GM21526 (cell line): ENCODE measurements around the gene NDUFB10.
"Not testable (repeated sequence)": the region's sequence is repeated elsewhere in the genome, so short reads cannot be mapped to it uniquely, and the experiment has no call there.

ENCODE experiments used
- ATAC-seq: cut with Tn5 transposase; IDR thresholded peaks from one replicate; pipeline ENCODE4 v1.9.1; 2021; ENCODE audit warnings: moderate library complexity; ENCODE audit not compliant: unreplicated experiment, low FRiP score

Gene NDUFB10

GRCh38 chr16:1944612-1945199 is 14.6 kb upstream of the NDUFB10 start:
- ATAC-seq = no peak

DNA sequence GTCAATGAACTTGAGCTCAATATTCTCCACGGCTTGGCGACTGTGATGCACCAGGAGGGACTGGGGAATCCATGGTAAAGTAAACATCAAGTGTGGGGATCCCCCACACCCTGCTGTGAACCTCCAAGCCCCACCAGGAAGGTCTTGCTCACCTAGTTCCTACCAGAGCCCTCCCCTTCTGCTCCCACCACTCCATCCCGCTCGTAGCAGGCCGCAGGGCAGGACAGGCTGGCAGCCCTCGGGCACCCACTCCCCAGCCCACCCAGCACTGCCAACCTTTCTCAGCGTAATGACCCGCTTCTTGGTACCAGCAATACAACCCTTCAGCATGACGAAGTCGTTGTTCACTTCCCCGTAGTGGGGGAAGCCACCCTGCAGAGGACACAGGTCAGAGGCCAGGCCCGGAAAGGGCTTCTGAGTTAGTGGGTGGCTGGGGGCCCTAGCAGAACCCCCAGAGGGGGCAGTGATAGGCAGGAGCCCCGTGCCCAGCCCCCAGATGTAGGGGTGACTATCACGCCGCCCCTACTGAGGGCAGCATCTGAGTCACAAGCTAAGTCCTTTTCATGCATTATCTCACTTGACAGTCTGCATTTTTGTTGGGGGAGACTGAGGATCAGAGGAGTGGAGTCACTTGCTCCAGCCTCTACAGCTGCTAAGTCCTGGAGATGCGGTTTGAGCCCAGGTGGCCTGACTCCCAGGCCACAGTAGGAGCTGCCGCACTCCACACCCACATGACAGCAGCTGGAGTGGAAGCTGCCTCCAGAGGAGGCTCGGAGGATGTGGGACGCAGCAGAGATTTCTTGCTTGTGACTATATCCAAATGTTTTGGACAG is 13.6 kb upstream of the NDUFB10 start:
- no peak for ATAC-seq

DNA sequence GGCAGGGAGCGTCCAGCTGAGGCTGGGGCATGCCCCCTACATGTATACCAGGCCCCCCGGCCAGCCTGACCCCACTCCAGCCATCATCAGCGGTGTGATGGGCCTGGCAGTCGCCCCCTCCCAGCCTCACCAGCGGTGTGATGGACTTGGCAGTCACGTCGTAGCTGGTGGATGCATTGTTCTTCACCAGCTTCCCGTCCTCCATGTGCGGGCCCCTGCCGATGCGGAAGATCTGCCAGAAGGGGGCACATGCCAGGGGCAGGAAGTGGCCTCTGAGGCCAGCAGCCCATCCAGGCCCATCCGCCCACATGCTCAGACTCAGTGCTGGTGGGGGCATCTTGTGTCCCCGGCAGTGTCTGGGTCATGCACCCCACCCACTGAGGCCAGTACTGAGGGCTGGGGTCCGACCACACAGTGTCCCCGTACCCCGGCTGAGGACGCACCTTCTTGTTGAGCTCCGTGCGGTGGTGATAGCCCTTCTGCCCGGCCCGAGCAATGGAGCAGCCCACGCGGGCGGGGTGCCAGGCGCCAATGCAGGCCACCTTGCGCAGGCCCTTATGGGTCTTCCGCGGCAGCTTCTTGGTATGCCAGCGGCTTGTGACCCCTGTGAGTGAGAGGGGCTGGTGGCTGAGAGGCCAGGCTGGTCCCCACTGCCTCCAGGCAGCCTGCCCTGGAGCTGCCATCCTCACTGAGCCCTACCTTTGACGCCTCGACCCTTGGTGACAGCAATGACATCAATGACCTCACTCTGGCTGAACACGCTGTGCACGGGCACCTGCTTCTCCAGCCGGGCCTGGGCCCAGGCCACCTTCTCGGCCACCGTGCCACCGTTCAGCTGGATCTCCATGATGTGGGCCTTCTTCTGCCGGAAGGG is 12.6 kb upstream of the NDUFB10 start:
- ATAC-seq = no peak

- ATAC-seq = no peak
Measured at GRCh38 chr16:1947369-1947670, 12.0 kb upstream of the NDUFB10 start.

DNA sequence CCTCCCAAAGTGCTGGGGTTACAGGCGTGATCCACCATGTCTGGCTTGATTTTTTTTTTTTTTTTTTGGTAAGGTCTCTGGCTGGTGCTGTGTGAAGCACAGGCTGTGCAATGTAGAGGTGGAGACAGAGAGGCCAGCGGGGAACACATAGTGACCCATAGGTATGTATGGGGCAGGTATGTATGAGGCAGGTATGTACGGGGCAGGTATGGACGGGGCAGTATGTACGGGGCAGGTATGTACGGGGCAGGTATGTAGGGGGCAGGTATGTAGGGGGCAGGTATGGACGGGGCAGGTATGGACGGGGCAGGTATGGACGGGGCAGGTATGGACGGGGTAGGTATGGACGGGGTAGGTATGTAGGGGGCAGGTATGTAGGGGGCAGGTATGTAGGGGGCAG is 9.8 kb upstream of the NDUFB10 start:
- ATAC-seq = no peak

GRCh38 chr16:1950047-1950446 is 9.3 kb upstream of the NDUFB10 start:
- no peak for ATAC-seq

- no peak for ATAC-seq
Measured at GRCh38 chr16:1950559-1950958, 8.8 kb upstream of the NDUFB10 start.

DNA sequence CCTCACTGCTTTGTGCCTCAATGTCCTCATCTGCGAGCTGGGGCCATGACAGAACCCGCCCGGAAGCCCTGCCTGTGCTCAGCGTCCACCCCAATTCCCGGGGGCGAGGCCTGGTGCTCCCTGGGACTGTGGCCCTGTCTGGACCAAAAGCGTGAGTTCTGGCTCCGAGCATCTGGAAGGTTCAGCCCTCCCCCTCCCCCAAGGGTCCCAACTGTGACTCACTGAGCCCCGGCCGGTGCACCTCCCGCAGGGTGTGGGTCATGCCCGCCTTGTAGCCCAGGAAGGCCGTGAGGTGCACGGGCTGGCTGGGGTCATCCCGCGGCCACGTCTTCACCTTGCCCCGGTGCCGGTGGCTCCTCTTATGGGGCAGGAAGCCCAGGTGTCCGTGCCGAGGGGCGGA is 5.6 kb upstream of the NDUFB10 start:
- no peak for ATAC-seq

DNA sequence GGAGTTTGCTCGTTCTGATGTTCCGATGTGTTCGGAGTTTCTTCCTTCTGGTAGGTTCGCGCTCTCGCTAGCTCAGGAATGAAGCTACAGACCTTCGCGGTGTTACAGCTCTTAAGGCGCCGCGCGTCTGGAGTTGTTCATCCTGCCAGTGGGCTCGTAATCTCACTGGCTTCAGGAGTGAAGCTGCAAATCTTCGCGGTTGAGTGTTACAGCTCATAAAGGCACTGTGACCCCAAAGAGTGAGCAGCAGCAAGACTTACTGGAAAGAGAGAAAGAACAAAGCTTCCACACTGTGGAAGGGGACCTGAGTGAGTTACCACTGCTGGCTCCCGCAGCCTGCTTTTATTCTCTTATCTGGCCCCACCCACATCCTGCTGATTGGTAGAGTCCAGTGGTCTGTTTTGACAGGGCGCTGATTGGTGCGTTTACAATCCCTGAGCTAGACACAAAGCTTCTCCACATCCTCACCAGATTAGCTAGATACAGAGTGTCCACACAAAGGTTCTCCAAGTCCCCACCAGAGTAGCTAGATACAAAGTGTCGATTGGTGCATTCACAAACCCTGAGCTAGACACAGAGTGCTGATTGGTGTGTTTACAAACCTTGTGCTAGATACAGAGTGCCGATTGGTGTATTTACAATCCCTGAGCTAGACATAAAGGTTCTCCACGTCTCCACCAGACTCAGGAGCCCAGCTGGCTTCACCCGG is 1.8 kb upstream of the NDUFB10 start:
- ATAC-seq = not testable (repeated sequence)

GRCh38 chr16:1958143-1958491 is 1.2 kb upstream of the NDUFB10 start:
- not testable (repeated sequence) for ATAC-seq

DNA sequence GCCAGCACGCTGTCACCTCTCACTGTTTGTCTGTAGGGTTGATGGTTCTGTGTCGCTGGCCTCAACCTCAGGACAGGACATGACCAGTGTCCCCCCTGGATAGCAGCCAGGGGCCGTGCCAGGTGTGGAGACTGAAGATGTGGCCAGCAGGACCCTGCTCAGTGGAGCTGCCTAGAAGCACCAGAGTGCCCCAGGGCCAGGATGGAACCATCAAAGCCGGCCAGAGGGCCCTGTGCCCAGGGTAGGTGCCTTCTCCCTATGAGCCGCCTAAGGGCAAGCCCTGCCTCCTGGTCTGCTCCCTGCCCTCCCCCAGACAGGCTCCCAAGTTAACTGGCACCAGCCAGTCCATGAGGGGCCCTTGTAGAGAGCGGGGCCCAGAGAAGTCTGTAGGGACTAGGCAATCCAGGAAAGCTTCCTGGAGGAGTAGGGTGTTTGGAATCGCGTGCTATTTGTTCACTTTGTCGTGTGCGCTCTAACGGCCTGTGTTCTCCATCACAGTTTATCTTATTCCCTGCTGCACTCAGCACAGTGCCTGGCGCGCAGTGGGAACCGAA is 546 bp upstream of the NDUFB10 start:
- no peak for ATAC-seq

GRCh38 chr16:1960665-1961630 is 1.6 kb downstream of the NDUFB10 start:
- ATAC-seq = no peak

DNA sequence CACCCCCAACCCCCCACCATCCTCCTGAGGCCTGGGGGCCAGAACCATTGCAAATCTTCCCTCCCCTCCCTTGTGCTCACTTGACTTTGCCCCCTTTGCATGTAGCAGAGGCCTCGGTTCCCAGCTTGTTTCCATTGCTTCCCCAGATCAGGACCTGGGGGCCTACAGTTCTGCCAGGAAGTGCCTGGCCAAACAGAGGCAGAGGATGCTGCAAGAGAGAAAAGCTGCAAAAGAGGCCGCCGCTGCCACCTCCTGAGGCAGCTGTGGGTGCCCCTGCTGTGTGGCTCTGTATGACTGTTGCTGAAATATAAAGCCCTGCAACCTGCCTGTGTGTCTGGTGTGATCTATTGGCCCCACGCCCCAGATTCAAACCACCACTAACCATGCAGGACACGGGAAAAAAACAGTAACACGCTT is 2.3 kb downstream of the NDUFB10 start:
- no peak for ATAC-seq

DNA sequence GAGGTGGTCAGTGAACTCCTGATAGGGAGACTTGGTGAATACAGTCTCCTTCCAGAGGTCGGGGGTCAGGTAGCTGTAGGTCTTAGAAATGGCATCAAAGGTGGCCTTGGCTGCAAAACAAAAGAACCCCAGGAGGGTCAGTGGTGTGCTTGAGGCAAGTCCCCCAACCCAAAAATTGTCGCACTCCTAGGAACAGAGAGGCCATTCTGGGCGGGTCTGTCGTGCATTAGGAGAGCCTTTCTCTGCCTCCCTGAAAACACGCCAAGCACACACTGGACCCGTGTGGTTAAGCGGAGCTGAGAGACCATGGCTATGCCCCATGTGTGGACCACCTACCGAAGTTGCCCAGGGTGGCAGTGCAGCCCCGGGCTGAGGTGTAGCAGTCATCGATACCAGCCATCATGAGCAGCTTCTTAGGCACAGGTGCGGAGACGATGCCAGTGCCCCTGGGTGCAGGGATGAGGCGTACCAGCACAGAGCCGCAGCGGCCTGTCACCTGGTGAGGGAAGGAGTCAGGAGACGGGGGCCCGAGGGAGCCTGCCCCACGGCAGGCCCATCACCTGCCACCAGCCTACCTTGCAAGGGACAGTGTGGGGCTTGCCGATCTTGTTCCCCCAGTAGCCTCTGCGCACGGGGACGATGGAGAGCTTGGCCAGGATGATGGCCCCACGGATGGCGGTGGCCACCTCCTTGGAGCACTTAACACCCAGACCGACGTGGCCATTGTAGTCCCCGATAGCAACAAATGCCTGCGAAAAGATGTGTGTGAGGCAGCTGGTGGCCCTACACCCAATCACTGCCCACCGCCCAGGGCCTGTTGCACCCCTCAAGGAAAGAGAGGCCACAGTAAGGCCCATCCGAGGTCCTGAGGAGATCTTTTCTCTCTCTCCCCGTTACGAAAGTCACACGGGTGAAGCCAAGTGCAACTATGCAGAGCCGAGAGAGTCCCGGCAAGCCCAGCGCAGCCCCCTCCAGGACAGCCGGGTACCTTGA is 3.1 kb downstream of the NDUFB10 start:
- ATAC-seq = not testable (repeated sequence)

DNA sequence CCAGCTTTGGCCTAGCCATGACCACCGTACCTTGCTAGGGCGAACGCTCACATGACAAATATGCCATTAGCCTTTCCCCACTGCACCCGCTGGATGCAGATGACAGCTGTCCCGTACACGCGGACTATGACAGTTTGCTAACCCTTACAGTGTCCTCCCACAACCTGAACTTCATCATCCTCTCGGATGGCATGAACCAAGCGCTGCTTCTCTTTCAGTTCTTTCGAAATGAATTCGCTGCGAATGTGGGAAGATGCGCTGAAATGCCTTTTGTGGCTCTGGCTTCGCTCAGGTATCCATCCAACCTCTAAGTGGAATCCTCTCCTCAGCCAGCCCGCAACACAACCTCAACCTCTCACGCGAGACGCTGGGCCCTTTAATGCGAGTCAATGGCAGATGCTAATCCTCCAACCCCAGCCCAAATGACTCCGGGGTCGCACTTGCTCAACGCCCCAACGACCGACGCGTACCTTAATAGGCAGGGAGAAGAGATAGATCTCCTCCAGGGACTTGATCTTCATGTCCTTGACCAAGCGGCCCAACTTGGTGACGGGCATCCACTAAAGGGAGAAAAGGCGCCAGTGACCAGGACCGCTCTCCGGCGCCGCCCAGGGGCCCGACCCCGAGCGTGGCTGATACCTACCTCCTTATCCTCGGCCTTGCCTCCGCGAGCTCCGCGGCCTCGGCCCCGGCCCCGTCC is 4.6 kb downstream of the NDUFB10 start:
- no peak for ATAC-seq

DNA sequence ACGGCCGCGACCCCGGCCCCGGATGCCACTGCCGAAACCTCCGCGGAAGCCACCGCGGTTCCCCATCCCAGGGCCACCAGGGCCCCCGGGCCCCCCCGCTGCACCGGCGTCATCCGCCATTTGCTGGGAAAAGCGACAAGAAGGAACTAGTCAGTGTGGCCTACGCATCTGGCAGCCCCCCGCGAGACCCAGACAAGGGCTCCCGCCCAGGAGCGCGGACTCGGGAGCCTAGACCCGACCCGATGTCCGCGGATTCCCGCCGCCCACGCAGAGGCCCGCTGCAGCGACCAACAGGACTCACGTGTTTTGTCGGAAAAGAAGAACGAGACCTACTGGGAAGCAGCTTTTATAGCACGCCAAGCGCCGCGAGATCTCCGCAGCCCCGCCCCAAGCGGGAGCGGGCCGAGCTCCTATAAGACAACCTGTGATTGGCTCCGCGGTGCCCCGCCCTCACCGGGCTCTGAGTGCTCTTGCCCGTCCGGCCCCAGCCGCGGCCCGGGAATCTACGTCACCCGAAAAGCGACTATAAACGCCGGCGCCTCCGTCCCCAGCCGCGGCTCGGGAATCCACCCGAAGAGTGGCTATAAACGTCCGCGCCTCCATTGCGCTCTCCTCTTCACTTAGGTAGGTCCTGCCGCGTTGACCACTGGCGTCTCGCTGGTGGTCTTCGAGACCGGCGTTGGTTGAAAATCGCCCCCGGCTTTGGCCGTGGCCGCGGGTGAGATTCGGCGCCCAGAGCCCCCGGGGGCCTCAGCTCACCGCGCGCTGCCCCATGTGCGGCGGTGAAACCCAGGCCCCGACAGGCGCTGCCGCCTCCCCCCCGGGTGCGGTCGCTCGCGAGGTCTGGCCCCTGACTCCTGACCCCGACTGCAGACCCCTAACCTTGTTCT is 5.4 kb downstream of the NDUFB10 start, which contains the start of gene RPS2:
TSS of gene RPS2 (minus strand) at position 321 of the 890 bp plus-strand sequence. CDS start at position 120, 201 bp downstream.
- peak; percentile 60 for ATAC-seq
